Activated CD8-positive, alpha-beta memory T cell treated with anti-CD3 and anti-CD28 coated beads for 4 hours (primary cell): Measurements from ENCODE around the gene ATG5.
"Not testable (repeated sequence)": the region's sequence is repeated elsewhere in the genome, so short reads cannot be mapped to it uniquely, and the experiment has no call there.

Source experiments
- DNase-seq, 2 donors: peaks; one replicate each; pipeline ENCODE4 v3.0.0-alpha.2; 2020; ENCODE audit warnings: low read depth in 2 of 2

ATG5 gene

DNA sequence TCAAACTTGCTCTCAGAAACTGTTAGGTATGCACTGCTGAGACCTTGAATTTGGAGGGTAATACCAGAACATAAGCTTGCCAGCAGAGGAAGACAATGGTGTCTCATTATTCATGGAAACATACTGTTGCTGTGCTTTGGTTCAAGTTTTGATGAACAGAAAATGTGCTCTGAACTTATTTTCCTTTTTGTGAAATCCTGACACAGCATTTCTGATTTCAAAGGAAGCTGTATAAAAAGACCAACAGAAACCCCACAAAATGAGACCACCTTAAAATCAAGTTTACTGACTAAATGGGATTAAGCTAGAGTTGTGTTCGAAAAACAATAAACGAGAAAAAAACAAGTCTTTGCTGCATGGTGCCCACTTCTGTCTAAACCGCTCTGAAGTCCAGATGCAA, 169.1 kb downstream of the ATG5 start:
- DNase-seq, result no peak

- DNase-seq, result no peak
Observed at GRCh38 chr6:106155219-106155830, 170.2 kb downstream of the ATG5 start.

DNA sequence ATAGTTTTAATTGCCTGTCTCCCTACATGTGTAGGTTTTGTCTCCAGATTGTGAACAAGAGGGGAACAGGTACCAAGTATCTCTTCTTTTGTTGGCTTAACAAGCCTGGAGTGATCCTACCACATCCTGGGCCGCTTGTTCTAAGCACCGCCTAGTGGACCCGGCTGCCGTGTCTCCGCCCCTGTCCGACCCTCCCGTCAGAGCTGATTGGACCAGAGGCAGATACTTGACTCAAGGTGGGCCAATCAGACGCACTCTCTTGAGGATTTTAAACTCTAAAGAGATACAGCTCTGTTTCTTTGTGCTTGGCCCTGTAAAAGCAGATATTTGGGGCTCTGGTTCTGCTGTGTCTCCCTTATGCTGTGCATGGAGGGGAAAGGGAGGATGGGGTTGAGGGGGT, 171.2 kb downstream of the ATG5 start:
- DNase-seq, result no peak

GRCh38 chr6:106152952-106153351, 172.6 kb downstream of the ATG5 start:
- DNase-seq, result no peak

GRCh38 chr6:106152476-106152875, 173.1 kb downstream of the ATG5 start:
- DNase-seq, result not testable (repeated sequence)

- no peak for DNase-seq
Observed at GRCh38 chr6:106149472-106150069, 176.0 kb downstream of the ATG5 start.

- DNase-seq, result no peak
Observed at GRCh38 chr6:106147476-106147875, 178.1 kb downstream of the ATG5 start.

DNA sequence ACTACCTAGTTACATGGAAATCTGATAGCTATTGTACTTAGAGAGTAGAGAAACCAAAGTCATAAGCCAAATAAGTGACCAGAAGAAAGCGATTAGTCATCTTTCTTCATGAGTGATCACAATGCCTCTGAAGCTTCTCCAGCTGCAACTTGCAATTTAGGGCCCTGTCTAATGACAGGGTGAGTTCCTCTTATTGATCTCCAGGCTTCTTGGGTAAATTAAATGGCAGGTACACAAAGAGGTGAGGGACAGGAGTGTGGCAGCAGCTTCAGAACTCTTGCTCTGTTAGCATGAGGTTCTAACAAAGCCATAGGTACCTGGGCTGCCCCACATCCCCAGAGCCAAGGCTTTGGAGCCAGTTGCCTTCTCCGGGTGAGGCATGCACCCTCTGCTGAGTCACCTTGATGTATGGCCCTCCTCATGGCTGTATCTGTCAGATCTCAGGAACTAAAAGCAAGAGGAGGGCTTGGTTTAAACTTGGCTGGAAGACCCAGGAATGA, 178.7 kb downstream of the ATG5 start:
- no peak for DNase-seq

- no peak for DNase-seq
Observed at GRCh38 chr6:106145741-106146227, 179.8 kb downstream of the ATG5 start.

GRCh38 chr6:106145144-106145543, 180.4 kb downstream of the ATG5 start:
- no peak for DNase-seq

DNA sequence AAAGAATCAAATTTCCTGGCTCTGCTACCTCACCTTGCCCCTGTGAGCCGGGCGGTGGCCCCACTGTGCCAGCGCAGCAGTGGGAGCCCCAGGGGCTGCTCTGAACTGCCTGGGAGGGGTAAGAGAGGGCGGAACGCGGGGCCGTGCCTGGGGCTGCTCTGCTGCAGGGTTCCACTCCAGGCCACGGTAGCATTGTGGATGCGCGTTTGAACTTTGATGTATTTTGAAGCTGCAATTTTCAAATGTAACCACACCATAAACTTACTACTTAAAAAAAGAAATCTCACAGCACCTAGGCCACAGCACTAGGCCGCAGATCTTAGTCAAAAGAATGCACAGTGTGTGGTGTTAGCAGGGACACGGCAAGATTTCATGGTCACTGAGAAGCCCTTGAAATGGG, 181.9 kb downstream of the ATG5 start:
- DNase-seq, result no peak

DNA sequence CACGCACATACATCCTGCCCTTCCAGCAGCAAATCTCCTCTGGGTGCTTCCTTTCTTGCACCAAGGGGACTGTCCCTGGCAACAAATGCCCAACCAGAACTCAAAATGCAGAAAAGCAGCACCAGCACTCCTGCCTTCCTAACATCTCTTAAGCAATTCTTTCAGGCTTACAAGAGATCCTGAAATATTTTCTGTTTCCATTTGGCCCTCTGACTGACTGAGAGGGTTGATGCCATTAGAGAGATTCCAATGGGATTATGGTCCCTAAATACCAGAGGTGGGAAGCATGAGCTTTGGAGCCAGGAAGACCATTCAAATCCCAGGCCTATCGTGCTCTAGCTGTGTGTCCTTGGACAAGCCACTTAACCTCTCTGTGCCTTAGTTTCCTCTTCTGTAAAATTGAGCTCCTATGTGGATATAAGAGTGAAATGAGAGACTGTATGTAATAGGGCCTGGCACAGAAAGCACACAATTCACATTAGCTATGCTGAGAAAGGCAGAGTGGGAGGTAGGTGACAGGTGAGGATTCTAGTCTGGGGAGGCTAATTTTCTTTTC, 182.6 kb downstream of the ATG5 start:
- no peak for DNase-seq

DNA sequence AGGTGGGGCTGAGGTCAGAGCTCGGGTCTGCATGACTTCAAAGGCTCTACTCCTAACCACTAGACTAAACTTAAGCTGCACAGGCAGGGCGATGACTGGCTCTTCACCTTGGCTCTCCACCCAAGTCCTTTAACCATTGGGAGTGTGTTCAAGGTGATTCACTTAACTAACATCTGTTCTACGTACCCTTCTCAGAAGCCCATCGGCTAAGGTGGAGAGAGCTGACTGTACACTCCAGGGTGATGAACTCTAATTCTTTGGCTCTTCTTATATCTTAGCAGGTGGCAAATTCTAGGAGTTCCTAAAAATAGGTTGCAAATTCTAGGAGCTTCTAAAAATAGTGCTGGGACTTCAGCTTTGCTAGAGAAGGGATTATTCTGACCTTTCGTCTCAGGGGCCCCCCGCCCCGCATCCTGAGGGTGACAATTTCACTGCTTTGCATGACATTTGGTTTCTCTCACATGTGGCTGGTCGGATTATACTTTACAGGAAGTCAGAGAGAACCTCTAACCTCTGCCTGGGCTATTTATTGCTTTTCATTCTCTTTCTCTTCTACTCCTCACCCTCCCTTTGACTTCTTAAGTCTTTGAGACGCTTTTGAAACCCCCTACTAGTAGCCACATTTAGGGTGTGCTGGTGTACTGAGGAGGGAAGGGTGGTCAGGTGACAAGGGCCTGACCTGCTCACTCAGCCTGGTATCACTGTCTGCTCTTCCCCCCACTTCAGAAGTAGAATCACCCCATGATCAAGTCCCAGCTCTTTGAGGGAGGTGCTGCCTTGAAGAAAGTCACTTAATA, 183.9 kb downstream of the ATG5 start:
- no peak for DNase-seq

DNA sequence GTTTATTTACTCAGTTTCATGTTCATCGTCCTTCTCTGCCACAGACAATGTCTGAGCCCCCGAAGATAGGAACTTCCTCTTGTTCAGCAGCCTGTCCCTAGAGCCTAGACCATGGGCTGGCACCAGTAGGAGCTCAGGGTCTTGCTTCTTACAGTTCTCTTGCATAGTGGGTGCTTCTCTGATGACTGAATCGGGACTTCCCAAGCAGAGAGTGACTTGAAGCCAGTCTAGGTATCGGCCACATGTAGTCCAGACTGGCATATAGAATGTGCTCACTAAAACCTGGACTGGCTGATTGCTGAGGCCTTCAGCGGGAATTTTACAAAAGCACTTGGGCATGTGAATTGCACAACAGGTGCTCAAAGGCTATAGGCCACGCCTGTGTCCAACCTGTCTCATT, 187.4 kb downstream of the ATG5 start:
- no peak for DNase-seq

DNA sequence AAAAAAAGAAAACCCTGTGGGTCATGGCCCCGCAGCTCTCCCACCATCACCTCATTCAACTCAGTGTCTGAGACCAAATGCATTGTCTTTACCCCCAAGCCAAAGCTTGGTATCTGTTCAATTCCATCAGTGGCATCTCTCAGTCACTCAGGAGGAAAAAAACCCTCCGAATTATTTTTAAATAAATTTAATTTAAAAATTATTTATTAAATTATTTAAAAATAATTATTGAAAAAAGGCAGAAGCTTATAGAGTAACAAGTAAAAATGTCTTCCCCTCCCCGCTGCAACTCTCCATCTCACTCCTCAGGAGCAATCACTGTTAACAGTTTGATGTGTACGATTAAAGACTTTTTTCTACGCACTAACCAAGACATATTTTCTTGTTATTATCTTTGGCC, 188.7 kb downstream of the ATG5 start:
- no peak for DNase-seq

GRCh38 chr6:106135911-106136571, 189.5 kb downstream of the ATG5 start:
- DNase-seq, result no peak

GRCh38 chr6:106134906-106135634, 190.5 kb downstream of the ATG5 start:
- no peak for DNase-seq
